GM12864 (cell line): ENCODE measurements around the gene FOXO3.

ENCODE experiments used
- DNase-seq: peaks from one replicate; pipeline ENCODE4 v3.0.0-alpha.2; 2011; ENCODE audit warnings: low read depth
- H3K4me3 ChIP-seq: 2 replicates; pipeline ENCODE4 v1.5.1; 2011; ENCODE audit warnings: mild to moderate bottlenecking, low read depth, low read length, control low read depth
- TF ChIP-seq, protein P1 (sequence below): IDR thresholded peaks from 2 replicates; pipeline ENCODE4 v1.5.1; 2011; ENCODE audit warnings: low read depth, mild to moderate bottlenecking, moderate library complexity, low read length, control low read depth, inconsistent platforms; ENCODE audit errors: missing control alignments

Gene FOXO3

DNA sequence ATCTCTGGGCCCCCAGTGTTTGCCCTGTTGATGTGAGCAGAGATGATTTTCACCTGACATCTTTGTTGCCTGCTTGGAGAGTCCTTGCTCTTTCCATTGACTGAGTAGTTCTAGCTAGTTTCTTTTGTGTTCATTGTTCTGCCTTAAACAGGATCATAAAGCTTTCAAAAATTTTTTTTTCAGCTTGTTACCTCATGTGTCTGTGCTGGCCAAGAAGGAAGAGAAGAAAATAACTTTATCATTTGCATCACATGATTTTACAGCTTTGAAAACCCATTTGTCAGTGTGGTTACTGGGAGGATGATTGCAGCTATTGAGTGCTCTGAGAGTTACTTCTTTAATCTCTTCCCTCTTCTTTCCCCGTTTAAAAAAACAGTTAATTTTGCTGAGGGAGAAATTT is 16.0 kb downstream of the FOXO3 start:
- no peak for DNase-seq
- no peak overlapping the region for H3K4me3 ChIP-seq
- TF ChIP-seq, protein P1, sequence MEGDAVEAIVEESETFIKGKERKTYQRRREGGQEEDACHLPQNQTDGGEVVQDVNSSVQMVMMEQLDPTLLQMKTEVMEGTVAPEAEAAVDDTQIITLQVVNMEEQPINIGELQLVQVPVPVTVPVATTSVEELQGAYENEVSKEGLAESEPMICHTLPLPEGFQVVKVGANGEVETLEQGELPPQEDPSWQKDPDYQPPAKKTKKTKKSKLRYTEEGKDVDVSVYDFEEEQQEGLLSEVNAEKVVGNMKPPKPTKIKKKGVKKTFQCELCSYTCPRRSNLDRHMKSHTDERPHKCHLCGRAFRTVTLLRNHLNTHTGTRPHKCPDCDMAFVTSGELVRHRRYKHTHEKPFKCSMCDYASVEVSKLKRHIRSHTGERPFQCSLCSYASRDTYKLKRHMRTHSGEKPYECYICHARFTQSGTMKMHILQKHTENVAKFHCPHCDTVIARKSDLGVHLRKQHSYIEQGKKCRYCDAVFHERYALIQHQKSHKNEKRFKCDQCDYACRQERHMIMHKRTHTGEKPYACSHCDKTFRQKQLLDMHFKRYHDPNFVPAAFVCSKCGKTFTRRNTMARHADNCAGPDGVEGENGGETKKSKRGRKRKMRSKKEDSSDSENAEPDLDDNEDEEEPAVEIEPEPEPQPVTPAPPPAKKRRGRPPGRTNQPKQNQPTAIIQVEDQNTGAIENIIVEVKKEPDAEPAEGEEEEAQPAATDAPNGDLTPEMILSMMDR = no peak

DNA sequence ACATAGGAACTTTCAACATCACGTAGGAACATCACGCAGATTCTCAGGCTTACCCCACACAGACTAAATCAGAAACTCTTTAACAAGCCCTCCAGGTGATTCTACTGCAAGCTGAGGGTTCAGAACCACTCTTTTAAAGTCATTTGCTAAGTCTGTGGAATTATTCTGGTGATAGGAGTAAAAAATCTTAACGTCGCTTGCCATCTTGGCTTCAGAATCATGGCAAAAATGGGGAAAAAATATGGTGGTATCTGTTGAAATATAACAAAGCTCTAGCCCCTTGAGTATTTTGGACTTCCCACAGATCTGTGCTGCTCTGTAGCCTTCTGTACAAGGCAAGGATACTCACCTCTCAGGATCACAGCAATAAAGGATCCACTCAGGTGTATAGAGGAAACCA is 17.4 kb downstream of the FOXO3 start:
- no peak overlapping the region for H3K4me3 ChIP-seq
- TF ChIP-seq, protein P1 = no peak
- DNase-seq = no peak

DNA sequence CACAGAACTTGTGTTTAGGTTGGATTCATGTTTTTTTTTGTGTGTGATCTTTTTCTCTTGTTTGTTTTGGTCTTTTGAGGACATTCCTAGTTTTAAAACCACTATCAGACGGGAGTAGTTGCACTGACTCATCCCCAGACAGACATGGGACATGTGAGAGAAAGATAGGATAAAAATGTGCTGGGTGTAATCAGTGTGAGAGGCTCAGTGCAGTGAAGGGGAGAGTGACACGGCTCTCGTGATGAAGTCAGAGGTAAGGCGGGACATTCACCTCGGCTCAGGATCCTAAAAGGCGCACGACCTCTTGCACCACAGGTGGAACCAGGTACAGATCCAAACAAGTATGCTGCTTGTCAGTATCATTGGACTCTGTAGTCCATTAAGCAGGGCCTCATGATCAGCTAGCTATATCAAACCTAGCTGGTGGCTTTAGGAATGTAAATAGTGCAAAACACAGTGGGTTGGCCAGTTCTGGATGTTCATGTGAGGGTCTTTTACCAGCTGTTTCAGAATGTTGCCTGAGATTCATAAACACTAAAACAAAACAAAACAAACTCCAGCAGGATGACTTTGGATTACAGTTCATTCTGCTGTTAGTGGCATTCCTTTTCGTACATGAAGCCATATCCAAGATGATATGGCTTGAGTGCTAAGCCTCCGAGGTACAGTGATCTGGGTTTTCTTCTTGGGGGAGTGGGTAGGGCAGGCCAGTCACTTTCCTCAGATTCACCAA is 18.0 kb downstream of the FOXO3 start:
- H3K4me3 ChIP-seq = no peak overlapping the region
- TF ChIP-seq, protein P1 = no peak
- DNase-seq = no peak

DNA sequence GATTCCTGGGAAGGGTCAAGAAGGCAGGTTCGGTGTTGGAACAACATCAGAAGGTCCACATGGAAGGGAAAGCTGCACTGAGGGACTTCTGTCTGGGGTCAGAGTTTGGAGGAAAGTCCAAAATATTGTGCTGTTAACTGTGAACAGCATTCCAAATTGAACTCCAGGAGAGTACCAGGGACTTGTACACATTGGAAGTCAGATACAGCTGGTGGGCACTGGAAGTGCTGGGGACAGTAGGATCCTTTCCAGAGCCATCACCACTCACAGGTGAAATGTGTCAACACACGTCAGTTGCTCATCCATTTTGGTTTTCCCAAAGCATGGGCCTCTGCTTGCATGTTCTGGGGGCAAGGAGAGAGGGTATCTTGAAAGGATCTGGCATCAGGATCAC is 18.6 kb downstream of the FOXO3 start:
- DNase-seq = no peak
- no peak overlapping the region for H3K4me3 ChIP-seq
- TF ChIP-seq, protein P1 = no peak

DNA sequence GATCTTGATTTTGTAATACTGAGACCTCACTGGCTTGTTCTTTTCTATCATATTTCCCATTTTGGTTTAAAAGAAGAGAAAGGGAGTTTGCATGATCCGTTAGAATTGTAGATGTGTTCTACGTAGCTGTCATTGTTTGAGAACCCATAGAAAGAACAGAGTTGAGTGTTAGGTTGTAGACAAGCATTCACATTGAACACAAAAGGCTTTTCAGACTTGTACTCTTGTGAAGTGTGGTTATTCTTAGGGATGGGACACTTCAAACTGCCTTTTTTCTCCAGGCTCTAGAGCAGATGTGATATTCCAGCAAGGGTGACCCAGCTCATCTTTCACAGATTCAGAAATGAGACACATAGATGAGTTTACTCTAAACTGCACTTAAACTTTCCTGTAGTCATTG is 19.9 kb downstream of the FOXO3 start:
- TF ChIP-seq, protein P1 = no peak
- no peak overlapping the region for H3K4me3 ChIP-seq
- DNase-seq = no peak

DNA sequence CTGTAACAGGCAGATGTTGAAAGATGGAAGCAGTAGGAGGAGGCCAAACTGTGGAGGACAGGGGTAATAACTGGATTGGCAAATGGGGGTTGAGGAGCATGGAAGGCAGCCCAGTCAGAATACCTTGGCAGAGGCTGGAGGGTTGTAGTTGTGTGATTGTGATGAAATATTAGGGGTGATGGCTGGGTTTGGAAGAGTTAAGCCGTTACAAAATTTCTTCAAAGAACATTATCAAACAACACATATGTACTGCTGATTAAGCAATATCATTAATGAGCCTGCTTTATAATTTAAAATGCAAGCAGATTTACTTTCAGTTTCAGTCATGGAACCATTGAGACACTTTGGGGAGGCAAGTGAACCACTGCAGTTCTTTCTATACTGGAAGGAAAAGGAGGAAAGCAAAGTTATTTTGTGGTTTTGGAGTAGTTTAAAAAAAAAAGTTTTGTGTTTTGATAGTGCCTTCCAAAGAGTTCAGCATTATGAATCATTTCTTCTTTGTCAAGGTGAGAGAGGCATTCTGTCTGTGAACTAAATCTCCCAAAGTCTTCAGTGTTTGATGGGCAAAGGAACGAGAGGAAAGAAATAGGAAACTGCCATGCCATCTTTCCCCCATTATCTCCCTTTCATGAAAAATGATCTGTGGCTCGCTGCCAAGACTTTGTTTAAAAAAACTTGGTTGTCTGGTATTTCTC is 20.7 kb downstream of the FOXO3 start:
- no peak for DNase-seq
- TF ChIP-seq, protein P1 = no peak
- no peak overlapping the region for H3K4me3 ChIP-seq
